Neural crest cell (in vitro differentiated cells): ENCODE data around the gene TNFSF8. TPM values are rescaled to one million over a fixed set of nuclear protein-coding genes. Genes with fewer than 3 reads are reported as not detected.

Experiments used
- DNase-seq: peaks from one replicate; pipeline ENCODE4 v3.0.0; 2021; ENCODE audit warnings: low read depth, mixed read lengths, low spot score
- H3K27ac Mint-ChIP-seq: one replicate; pipeline ENCODE4 v1.8.0; 2021; ENCODE audit warnings: mild to moderate bottlenecking, mixed read lengths; ENCODE audit not compliant: unreplicated experiment
- H3K27me3 Mint-ChIP-seq: 2 replicates; pipeline ENCODE4 v1.8.0; 2021; ENCODE audit warnings: low read depth, mild to moderate bottlenecking, mixed read lengths
- H3K36me3 Mint-ChIP-seq: 2 replicates; pipeline ENCODE4 v1.8.0; 2021; ENCODE audit warnings: low read depth, mild to moderate bottlenecking, mixed read lengths
- H3K4me1 Mint-ChIP-seq: 2 replicates; pipeline ENCODE4 v1.8.0; 2021; ENCODE audit warnings: mixed read lengths
- H3K4me3 Mint-ChIP-seq: one replicate; pipeline ENCODE4 v1.8.0; 2021; ENCODE audit warnings: mild to moderate bottlenecking, mixed read lengths
- H3K9me3 Mint-ChIP-seq: 2 replicates; pipeline ENCODE4 v1.8.0; 2021; ENCODE audit warnings: mixed read lengths
- CTCF ChIP-seq: fragments of 200-600 bp; sonication (generic); conservative IDR thresholded peaks from 2 replicates; pipeline ENCODE4 v1.5.0; 2021; ENCODE audit warnings: antibody characterized with exemption, mild to moderate bottlenecking
- total RNA-seq: library from RNA; stranded (reverse); gene quantifications from 2 replicates; pipeline ENCODE4 v1.2.1, GENCODE V29; 2021

TNFSF8 gene
- total RNA-seq, 1 donor from 2014 or later: not detected

- no peak for TF ChIP-seq CTCF
- no peak overlapping the region for H3K4me3 Mint-ChIP-seq
- no peaks in the 10 kb centered on the region for H3K9me3 Mint-ChIP-seq
- H3K36me3 Mint-ChIP-seq: no peaks in the 10 kb centered on the region
- no peak for DNase-seq
- no peak overlapping the region for H3K27ac Mint-ChIP-seq
- H3K4me1 Mint-ChIP-seq: peaks cover 2% of the 10 kb centered on the region
- H3K27me3 Mint-ChIP-seq: peaks cover 13% of the 10 kb centered on the region
These were observed 6.2 kb upstream of the TNFSF8 start for GRCh38 chr9:114936581-114936980.

GRCh38 chr9:114935119-114935518, 4.7 kb upstream of the TNFSF8 start:
- H3K4me1 Mint-ChIP-seq: peaks cover 11% of the 10 kb centered on the region
- H3K9me3 Mint-ChIP-seq: no peaks in the 10 kb centered on the region
- TF ChIP-seq CTCF: no peak
- no peak for DNase-seq
- peaks cover 20% of the 10 kb centered on the region for H3K27me3 Mint-ChIP-seq
- no peaks in the 10 kb centered on the region for H3K36me3 Mint-ChIP-seq
- H3K4me3 Mint-ChIP-seq: no peak overlapping the region
- no peak overlapping the region for H3K27ac Mint-ChIP-seq

- peaks cover 31% of the 10 kb centered on the region for H3K27me3 Mint-ChIP-seq
- H3K36me3 Mint-ChIP-seq: no peaks in the 10 kb centered on the region
- no peak for DNase-seq
These were observed 2.1 kb upstream of the TNFSF8 start for GRCh38 chr9:114932502-114932901.

GRCh38 chr9:114931407-114931806, 1.0 kb upstream of the TNFSF8 start:
- peaks cover 11% of the 10 kb centered on the region for H3K4me1 Mint-ChIP-seq
- H3K4me3 Mint-ChIP-seq: no peak overlapping the region
- no peaks in the 10 kb centered on the region for H3K36me3 Mint-ChIP-seq
- TF ChIP-seq CTCF: no peak
- DNase-seq: no peak
- H3K27ac Mint-ChIP-seq: no peak overlapping the region
- H3K9me3 Mint-ChIP-seq: no peaks in the 10 kb centered on the region
- peaks cover 38% of the 10 kb centered on the region for H3K27me3 Mint-ChIP-seq

More at GRCh38 chr9:114932502-114932901, 2.1 kb upstream of the TNFSF8 start:
- peaks cover 11% of the 10 kb centered on the region for H3K4me1 Mint-ChIP-seq
- TF ChIP-seq CTCF: no peak
- H3K4me3 Mint-ChIP-seq: no peak overlapping the region
- no peak overlapping the region for H3K27ac Mint-ChIP-seq
- H3K9me3 Mint-ChIP-seq: no peaks in the 10 kb centered on the region

- Mint-ChIP-seq H3K36me3 (no peaks in the 10 kb centered on the region), H3K4me3 (no peak overlapping the region), H3K27ac (no peak overlapping the region), H3K9me3 (no peaks in the 10 kb centered on the region), H3K27me3 (peaks cover 51% of the 10 kb centered on the region), H3K4me1 (peaks cover 11% of the 10 kb centered on the region)
- no peak for DNase-seq
- TF ChIP-seq CTCF: no peak
These were observed 1.2 kb downstream of the TNFSF8 start for GRCh38 chr9:114929201-114929600.

GRCh38 chr9:114928671-114929070, 1.7 kb downstream of the TNFSF8 start:
- Mint-ChIP-seq H3K4me3 (no peak overlapping the region), H3K9me3 (no peaks in the 10 kb centered on the region), H3K4me1 (peaks cover 11% of the 10 kb centered on the region), H3K36me3 (no peaks in the 10 kb centered on the region), H3K27me3 (peaks cover 51% of the 10 kb centered on the region), H3K27ac (no peak overlapping the region)
- TF ChIP-seq CTCF: no peak
- DNase-seq: no peak
